Brain microvascular endothelial cell (primary cell): Measurements from ENCODE around the gene TANGO6.

Experiments
- DNase-seq: peaks from one replicate; pipeline ENCODE4 v3.0.0-alpha.2; 2020
- H3K27ac ChIP-seq: fragments of 250-450 bp; sonication (Bioruptor Pico); 2 replicates; pipeline ENCODE4 v1.5.1; 2020; ENCODE audit warnings: mild to moderate bottlenecking, moderate library complexity
- H3K27me3 ChIP-seq: fragments of 250-450 bp; sonication (Bioruptor Pico); replicated peaks from 2 replicates; pipeline ENCODE4 v1.5.1; 2020; ENCODE audit warnings: mild to moderate bottlenecking
- H3K36me3 ChIP-seq: fragments of 250-450 bp; sonication (Bioruptor Pico); replicated peaks from 2 replicates; pipeline ENCODE4 v1.5.1; 2020; ENCODE audit warnings: mild to moderate bottlenecking
- H3K4me3 ChIP-seq: 2 replicates; pipeline ENCODE4 v1.5.1; 2011; ENCODE audit warnings: low read depth, mild to moderate bottlenecking, control low read depth, low read length, moderate library complexity
- CTCF ChIP-seq: IDR thresholded peaks from 2 replicates; pipeline ENCODE4 v1.5.1; 2011; ENCODE audit warnings: low read depth, mild to moderate bottlenecking, moderate library complexity, low read length, control low read depth, inconsistent platforms; ENCODE audit errors: missing control alignments
- in situ Hi-C: cut with HindIII; loops from 2 replicates; pipeline ENCODE4 v1.10.0; 2017; ENCODE audit warnings: low sequenced_read_pairs, low pct_ligation_motif_present

The TANGO6 gene

GRCh38 chr16:68915589-68915988 is 72.3 kb downstream of the TANGO6 start:
- TF ChIP-seq CTCF, result no peak
- Histone ChIP-seq H3K27me3 (no peaks in the 10 kb centered on the region), H3K4me3 (no peak overlapping the region), H3K27ac (no peak overlapping the region), H3K36me3 (peaks cover 2% of the 10 kb centered on the region)
- DNase-seq, result no peak
- in situ Hi-C loops, result loop anchor here (25.0 kb wide), 1 partner anchor 197 kb away; the partner anchor contains the start of gene HAS3

- TF ChIP-seq CTCF, result no peak
- no peak overlapping the region for H3K4me3 ChIP-seq
- in situ Hi-C loops, result loop anchor here (25.0 kb wide), 1 partner anchor 195 kb away; the partner anchor contains the start of gene HAS3
- H3K36me3 ChIP-seq, result peaks cover 2% of the 10 kb centered on the region
- no peak overlapping the region for H3K27ac ChIP-seq
- no peaks in the 10 kb centered on the region for H3K27me3 ChIP-seq
- no peak for DNase-seq
Measured at GRCh38 chr16:68917541-68917940, 74.2 kb downstream of the TANGO6 start.

GRCh38 chr16:68920349-68920748 is 77.0 kb downstream of the TANGO6 start:
- no peak for DNase-seq
- Histone ChIP-seq H3K4me3 (no peak overlapping the region), H3K27ac (no peak overlapping the region), H3K36me3 (peaks cover 2% of the 10 kb centered on the region), H3K27me3 (no peaks in the 10 kb centered on the region)
- in situ Hi-C loops, result loop anchor here (25.0 kb wide), 1 partner anchor 192 kb away; the partner anchor contains the start of gene HAS3
- TF ChIP-seq CTCF, result no peak

- no peak for TF ChIP-seq CTCF
- Histone ChIP-seq H3K4me3 (no peak overlapping the region), H3K27ac (no peak overlapping the region), H3K36me3 (peaks cover 2% of the 10 kb centered on the region), H3K27me3 (no peaks in the 10 kb centered on the region)
- in situ Hi-C loops, result loop anchor here (25.0 kb wide), 1 partner anchor 191 kb away; the partner anchor contains the start of gene HAS3
- DNase-seq, result no peak
Measured at GRCh38 chr16:68921637-68922036, 78.3 kb downstream of the TANGO6 start.

GRCh38 chr16:68923116-68923515 is 79.8 kb downstream of the TANGO6 start:
- DNase-seq, result no peak
- peaks cover 9% of the 10 kb centered on the region for H3K36me3 ChIP-seq
- H3K27me3 ChIP-seq, result no peaks in the 10 kb centered on the region
- no peak overlapping the region for H3K4me3 ChIP-seq
- no peak for TF ChIP-seq CTCF
- H3K27ac ChIP-seq, result no peak overlapping the region
- in situ Hi-C loops, result loop anchor here (25.0 kb wide), 1 partner anchor 189 kb away; the partner anchor contains the start of gene HAS3

- Histone ChIP-seq H3K4me3 (no peak overlapping the region), H3K27me3 (no peaks in the 10 kb centered on the region), H3K27ac (no peak overlapping the region), H3K36me3 (peaks cover 13% of the 10 kb centered on the region)
- no peak for TF ChIP-seq CTCF
- no peak for DNase-seq
- in situ Hi-C loops, result no loop called here
Measured at GRCh38 chr16:68927018-68927417, 83.7 kb downstream of the TANGO6 start.
